GM12891 (cell line): ENCODE measurements around the gene BCLAF1.

Experiments used
- DNase-seq: peaks from one replicate; pipeline ENCODE4 v3.0.0; 2011; ENCODE audit warnings: low spot score; ENCODE audit not compliant: insufficient read length
- FAIRE-seq: peaks from 2 replicates; lab custom pipeline; 2011; peaks lifted over from hg19 to GRCh38; lab: Jason Lieb, UNC
- PAX5 ChIP-seq: IDR thresholded peaks from 2 replicates; pipeline ENCODE4 v1.6.1; 2011; ENCODE audit warnings: low read length, moderate library complexity, mild to moderate bottlenecking; ENCODE audit not compliant: insufficient read depth, severe bottlenecking
- POLR2A ChIP-seq: IDR thresholded peaks from 2 replicates; pipeline ENCODE4 v1.6.1; 2011; ENCODE audit warnings: low read depth, low read length, control low read depth
- POLR2AphosphoS5 ChIP-seq: IDR thresholded peaks from 2 replicates; pipeline ENCODE4 v1.6.1; 2011; ENCODE audit warnings: low read depth, low read length, control low read depth
- POU2F2 ChIP-seq: IDR thresholded peaks from 2 replicates; pipeline ENCODE4 v1.6.1; 2011; ENCODE audit warnings: low read depth, mild to moderate bottlenecking, control low read depth, low read length, moderate library complexity
- SPI1 ChIP-seq: IDR thresholded peaks from 2 replicates; pipeline ENCODE4 v1.6.1; 2011; ENCODE audit warnings: low read depth, low read length, control low read depth
- TAF1 ChIP-seq: IDR thresholded peaks from 2 replicates; pipeline ENCODE4 v1.6.1; 2011; ENCODE audit warnings: low read depth, low read length, control low read depth

Gene BCLAF1

DNA sequence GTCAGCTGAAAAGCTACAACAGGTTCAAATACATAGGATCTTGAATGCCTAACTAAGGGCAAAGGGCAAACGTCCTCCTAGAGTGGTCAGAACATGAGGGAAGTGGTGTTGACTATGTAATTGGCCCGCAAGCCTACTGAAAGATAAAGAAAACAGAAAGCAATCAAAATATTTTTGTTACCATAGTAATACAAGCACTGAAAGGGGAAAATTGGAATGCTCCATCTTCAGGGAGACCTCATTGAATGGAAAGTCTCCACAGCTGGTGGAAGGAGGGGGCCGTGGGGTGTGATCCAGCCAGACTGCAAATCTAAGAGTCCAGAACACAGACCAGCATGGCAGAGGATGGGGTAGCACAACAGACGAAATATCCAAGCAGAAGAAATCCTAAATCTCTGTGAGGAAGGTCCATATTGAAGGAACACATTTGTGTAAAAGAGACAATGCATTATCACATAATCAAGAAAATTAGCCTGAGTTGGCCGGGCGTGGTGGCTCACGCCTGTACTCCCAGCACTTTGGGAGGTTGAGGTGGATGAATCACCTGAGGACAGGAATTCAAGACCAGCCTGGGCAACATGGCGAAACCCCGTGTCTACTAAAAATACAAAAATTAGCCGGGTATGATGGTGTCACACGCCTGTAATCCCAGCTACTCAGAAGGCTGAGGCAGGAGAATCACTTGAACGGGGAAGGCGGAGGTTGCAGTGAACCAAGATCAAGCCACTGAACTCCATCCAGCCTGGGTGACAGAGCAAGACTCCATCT is 79.1 kb downstream of the BCLAF1 start:
- DNase-seq (no peak), FAIRE-seq (no peak)
- TF ChIP-seq POLR2AphosphoS5 (no peak), POLR2A (no peak), SPI1 (no peak), TAF1 (no peak), POU2F2 (no peak), PAX5 (no peak)

DNA sequence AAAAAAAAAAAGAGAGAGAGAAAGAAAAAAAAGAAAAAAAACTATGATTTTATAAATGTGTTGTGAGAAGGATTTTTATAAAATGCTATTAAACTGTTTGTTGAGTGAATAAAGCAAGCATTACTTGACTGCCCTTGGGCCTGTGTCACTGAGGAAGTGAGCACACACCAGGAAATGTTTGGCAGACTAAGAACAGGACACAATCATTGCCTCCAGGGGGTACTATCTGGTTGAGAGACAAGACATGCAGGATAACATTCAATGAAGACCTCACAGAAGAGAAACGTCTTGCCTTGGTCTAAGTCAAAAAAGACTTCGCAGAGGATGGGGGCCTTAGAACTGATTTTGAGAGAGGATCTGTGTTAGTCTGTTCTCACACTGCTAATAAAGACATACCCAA is 80.2 kb downstream of the BCLAF1 start:
- no peak for TF ChIP-seq POLR2A
- FAIRE-seq (no peak), DNase-seq (no peak)

DNA sequence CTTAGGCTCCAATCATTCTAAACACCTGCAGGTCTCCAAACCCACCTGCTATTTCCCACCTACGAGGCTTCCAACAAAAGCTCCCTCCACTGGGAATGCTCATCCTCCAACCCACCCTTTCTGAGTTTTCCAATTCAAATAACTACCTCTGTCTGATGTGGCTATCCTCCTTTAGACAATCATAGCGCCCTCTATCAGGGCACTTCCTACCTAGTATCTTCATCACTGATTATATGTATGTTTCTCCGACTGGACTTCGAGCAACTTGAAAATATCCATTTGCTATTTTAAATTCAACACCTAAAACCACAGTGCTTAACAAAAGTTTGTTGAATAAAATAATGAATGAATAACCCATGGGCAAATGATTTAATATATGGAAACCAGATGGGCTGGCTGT is 80.9 kb downstream of the BCLAF1 start:
- FAIRE-seq = no peak
- TF ChIP-seq POLR2AphosphoS5 = no peak
- no peak for TF ChIP-seq TAF1
- TF ChIP-seq POLR2A = no peak
- no peak for TF ChIP-seq POU2F2
- TF ChIP-seq PAX5 = no peak
- no peak for TF ChIP-seq SPI1
- DNase-seq = no peak
